IPS DF 6.9 (cell line): ENCODE data around the gene ZRANB3.

Source experiments
- DNase-seq: peaks from one replicate; pipeline ENCODE4 v3.0.0-alpha.2; 2013; ENCODE audit warnings: low read depth, low spot score
- H3K27ac ChIP-seq: one replicate; pipeline ENCODE4 v1.5.1; 2013; ENCODE audit warnings: low read length, control low read depth
- H3K27me3 ChIP-seq: 2 replicates; pipeline ENCODE4 v1.6.1; 2013; ENCODE audit warnings: mild to moderate bottlenecking, low read length; ENCODE audit not compliant: control insufficient read depth, insufficient read depth
- H3K36me3 ChIP-seq: 2 replicates; pipeline ENCODE4 v1.6.1; 2013; ENCODE audit warnings: low read length; ENCODE audit not compliant: control insufficient read depth, insufficient read depth
- H3K4me1 ChIP-seq: 2 replicates; pipeline ENCODE4 v1.6.1; 2013; ENCODE audit warnings: low read length; ENCODE audit not compliant: control insufficient read depth, insufficient read depth
- H3K4me3 ChIP-seq: 2 replicates; pipeline ENCODE4 v1.5.1; 2013; ENCODE audit warnings: mild to moderate bottlenecking, low read length
- H3K9me3 ChIP-seq: 2 replicates; pipeline ENCODE4 v1.6.1; 2013; ENCODE audit warnings: low read length, inconsistent platforms; ENCODE audit not compliant: control insufficient read depth, insufficient read depth
- WGBS: extraction: QIAGEN DNeasy Blood & Tissue Kit; methylation state at CpG from one replicate; pipeline ENCODE4 v1.1.7; 2013; ENCODE audit warnings: mixed read lengths, missing lambda C conversion rate; ENCODE audit not compliant: insufficient read length, insufficient coverage; 5-methylcytosine and 5-hydroxymethylcytosine counted together

ZRANB3 gene

GRCh38 chr2:135226961-135227360 lies 304.1 kb downstream of the ZRANB3 start:
- Histone ChIP-seq H3K27me3 (no peaks in the 10 kb centered on the region), H3K4me1 (no peaks in the 10 kb centered on the region), H3K4me3 (no peak overlapping the region), H3K27ac (no peak overlapping the region), H3K36me3 (no peaks in the 10 kb centered on the region), H3K9me3 (no peaks in the 10 kb centered on the region)
- no CpG with 5 or more reads among the region's 1 CpG for WGBS
- DNase-seq = no peak

DNA sequence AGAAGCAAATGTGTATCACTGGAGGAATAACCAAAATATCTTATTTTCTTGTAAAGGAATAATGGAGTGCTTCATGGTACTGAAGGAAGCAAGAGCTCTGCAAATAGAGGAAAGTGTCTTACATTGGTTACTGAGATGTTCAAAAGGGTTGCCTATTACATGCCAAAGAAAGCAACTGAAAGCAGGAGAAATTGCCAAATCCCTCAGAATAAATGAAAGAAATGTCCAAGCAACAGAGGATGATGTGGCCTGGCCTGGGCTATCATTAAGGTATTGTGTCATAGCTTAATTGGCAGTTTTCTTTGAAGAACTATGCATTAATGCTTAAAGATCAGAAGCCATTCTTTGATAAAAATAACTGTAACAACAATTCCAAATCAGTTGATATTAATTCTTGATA lies 305.2 kb downstream of the ZRANB3 start:
- no peaks in the 10 kb centered on the region for H3K36me3 ChIP-seq
- no peaks in the 10 kb centered on the region for H3K9me3 ChIP-seq
- no peaks in the 10 kb centered on the region for H3K27me3 ChIP-seq
- no peak overlapping the region for H3K27ac ChIP-seq
- no peak for DNase-seq
- no peak overlapping the region for H3K4me3 ChIP-seq
- H3K4me1 ChIP-seq = no peaks in the 10 kb centered on the region

- Histone ChIP-seq H3K36me3 (no peaks in the 10 kb centered on the region), H3K9me3 (no peaks in the 10 kb centered on the region), H3K4me1 (no peaks in the 10 kb centered on the region), H3K27me3 (no peaks in the 10 kb centered on the region), H3K4me3 (no peak overlapping the region), H3K27ac (no peak overlapping the region)
- no peak for DNase-seq
- no CpG with 5 or more reads among the region's 1 CpG for WGBS
Observed at GRCh38 chr2:135219226-135219625, 311.8 kb downstream of the ZRANB3 start.

DNA sequence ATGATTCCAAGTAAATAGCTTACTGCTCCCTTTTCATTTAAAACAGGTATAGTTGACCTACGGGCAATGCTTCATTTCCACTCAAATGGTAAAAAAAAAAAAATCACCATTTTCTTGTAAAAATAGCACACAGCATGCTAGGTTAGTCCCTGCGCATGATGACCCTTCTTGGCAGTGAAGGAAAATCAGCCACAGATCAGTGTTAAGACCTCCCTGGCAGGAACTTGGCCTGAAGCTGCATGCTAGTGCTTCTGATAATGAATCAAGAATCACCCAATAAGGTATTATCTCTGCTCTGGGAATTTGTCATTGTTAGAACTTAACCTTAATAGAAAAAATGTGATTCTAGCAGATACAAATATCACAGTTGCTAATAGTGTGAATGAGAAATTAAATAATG lies 312.6 kb downstream of the ZRANB3 start:
- H3K9me3 ChIP-seq = no peaks in the 10 kb centered on the region
- no peak overlapping the region for H3K27ac ChIP-seq
- no peaks in the 10 kb centered on the region for H3K4me1 ChIP-seq
- WGBS = no CpG with 5 or more reads among the region's 2 CpGs
- no peak for DNase-seq
- H3K36me3 ChIP-seq = no peaks in the 10 kb centered on the region
- H3K27me3 ChIP-seq = no peaks in the 10 kb centered on the region
- H3K4me3 ChIP-seq = no peak overlapping the region

GRCh38 chr2:135212757-135213156 lies 318.3 kb downstream of the ZRANB3 start:
- Histone ChIP-seq H3K4me1 (peaks cover 3% of the 10 kb centered on the region; the same call in 1 of the 2 replicates), H3K4me3 (no peak overlapping the region), H3K27ac (no peak overlapping the region), H3K27me3 (no peaks in the 10 kb centered on the region), H3K36me3 (no peaks in the 10 kb centered on the region), H3K9me3 (no peaks in the 10 kb centered on the region)
- DNase-seq = peak; percentile 11
- WGBS = no CpG with 5 or more reads among the region's 2 CpGs

DNA sequence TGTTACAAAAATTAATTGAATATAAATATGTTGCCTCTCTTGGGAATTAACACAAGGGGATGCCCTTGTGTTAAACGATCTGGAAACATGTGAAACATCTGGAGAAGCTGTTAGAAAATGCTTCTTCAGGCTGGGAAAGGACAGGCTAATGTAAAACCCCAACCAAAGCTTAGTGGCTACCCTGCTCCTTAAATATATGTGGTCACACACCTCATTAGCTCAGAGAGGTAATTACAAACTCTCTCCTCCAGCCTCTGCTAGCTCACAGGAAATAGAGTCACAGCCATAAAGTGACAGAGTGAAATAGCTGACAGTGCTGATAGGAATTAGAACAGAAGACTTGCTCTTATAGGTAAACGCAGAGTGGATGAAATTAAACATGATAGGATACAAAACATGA lies 323.0 kb downstream of the ZRANB3 start:
- Histone ChIP-seq H3K27me3 (no peaks in the 10 kb centered on the region), H3K9me3 (no peaks in the 10 kb centered on the region), H3K4me1 (peaks cover 3% of the 10 kb centered on the region; the same call in 1 of the 2 replicates), H3K27ac (no peak overlapping the region), H3K4me3 (no peak overlapping the region), H3K36me3 (no peaks in the 10 kb centered on the region)
- no CpG with 5 or more reads among the region's 2 CpGs for WGBS
- DNase-seq = no peak

DNA sequence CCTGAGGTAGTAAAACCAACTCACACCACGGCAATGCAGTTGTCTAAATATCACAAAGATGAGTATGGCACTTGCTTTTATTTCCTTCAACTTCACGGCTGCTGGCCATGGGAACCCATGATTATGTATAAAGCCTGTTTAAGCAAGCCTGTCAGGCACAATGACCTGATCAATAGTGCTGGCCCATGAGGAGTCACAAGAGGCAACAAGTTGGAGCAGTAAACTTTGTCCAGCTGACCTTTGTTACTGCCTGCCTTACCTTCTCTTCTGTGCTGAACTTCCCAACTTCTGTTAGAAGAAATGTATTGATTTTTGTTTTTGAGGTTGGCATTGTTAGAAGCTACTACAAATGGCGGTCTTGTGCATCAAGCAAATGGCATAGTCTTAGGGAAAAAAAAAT lies 327.1 kb downstream of the ZRANB3 start:
- WGBS = no CpG with 5 or more reads among the region's 3 CpGs
- H3K27ac ChIP-seq = no peak overlapping the region
- no peaks in the 10 kb centered on the region for H3K27me3 ChIP-seq
- H3K9me3 ChIP-seq = no peaks in the 10 kb centered on the region
- H3K4me1 ChIP-seq = no peaks in the 10 kb centered on the region
- no peak overlapping the region for H3K4me3 ChIP-seq
- no peaks in the 10 kb centered on the region for H3K36me3 ChIP-seq
- DNase-seq = no peak

DNA sequence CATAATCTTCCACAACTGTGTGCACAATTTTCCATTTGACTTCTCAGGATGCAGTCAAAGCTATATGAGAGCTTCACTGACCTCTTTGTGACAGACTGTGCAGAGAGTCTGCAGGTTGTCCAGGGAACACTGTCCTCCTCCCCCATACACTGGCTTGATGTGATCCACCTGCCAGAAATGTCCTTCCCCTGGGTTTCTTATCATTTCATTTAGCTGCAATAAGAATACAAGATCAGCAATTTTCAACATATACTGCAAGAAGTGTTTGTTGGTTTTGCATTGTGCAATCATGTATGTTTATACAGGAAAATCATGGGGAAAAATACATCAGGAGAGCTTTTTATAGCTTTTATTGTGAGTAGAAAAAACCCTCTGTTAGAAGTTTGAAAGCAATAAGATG lies 328.3 kb downstream of the ZRANB3 start:
- Histone ChIP-seq H3K27ac (no peak overlapping the region), H3K36me3 (no peaks in the 10 kb centered on the region), H3K4me1 (no peaks in the 10 kb centered on the region), H3K9me3 (no peaks in the 10 kb centered on the region), H3K27me3 (no peaks in the 10 kb centered on the region), H3K4me3 (no peak overlapping the region)
- no peak for DNase-seq

GRCh38 chr2:135198481-135198880 lies 332.5 kb downstream of the ZRANB3 start:
- no peaks in the 10 kb centered on the region for H3K36me3 ChIP-seq
- no peak for DNase-seq
- no peak overlapping the region for H3K4me3 ChIP-seq
- no peaks in the 10 kb centered on the region for H3K4me1 ChIP-seq
- no CpG with 5 or more reads among the region's 3 CpGs for WGBS
- H3K27ac ChIP-seq = no peak overlapping the region
- no peaks in the 10 kb centered on the region for H3K27me3 ChIP-seq
- H3K9me3 ChIP-seq = no peaks in the 10 kb centered on the region

DNA sequence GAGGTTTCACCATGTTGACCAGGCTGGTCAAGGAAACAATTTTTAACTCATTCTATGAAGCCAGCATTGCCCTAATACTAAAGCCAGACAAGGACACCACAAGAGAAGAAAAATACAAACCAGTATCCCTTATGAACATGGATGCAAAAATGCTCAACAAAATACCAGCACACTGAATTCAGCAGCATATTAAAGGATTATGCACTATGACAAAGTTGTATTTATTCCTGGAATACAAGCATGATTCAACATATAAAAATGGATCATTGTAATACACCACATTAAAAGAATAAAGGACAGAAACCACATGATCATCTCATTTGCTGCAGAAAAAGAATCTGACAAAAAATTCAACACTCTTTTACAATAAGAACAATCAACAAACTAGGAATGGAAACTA lies 340.2 kb downstream of the ZRANB3 start:
- H3K4me3 ChIP-seq = no peak overlapping the region
- H3K36me3 ChIP-seq = no peaks in the 10 kb centered on the region
- no peak overlapping the region for H3K27ac ChIP-seq
- H3K9me3 ChIP-seq = no peaks in the 10 kb centered on the region
- no peaks in the 10 kb centered on the region for H3K27me3 ChIP-seq
- H3K4me1 ChIP-seq = no peaks in the 10 kb centered on the region
- no peak for DNase-seq

DNA sequence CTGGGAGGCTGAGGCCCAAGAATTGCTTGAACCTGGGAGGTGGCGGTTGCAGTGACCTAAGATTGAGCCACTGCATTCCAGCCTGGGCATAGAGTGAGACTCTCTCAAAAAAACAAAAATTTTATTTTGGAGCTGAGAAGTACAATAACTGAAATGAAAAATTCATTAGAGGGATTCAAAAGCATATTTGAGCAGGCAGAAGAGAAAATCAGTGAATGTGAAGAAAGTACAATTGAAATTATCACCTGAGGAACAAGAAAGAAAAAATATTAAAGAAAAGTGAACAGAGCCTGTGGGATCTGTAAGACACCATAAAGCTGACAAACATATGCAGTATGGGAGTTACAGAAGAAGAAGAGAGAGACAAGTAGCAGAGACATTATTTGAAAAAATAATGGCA lies 341.9 kb downstream of the ZRANB3 start:
- Histone ChIP-seq H3K4me1 (no peaks in the 10 kb centered on the region), H3K9me3 (no peaks in the 10 kb centered on the region), H3K27me3 (no peaks in the 10 kb centered on the region), H3K36me3 (no peaks in the 10 kb centered on the region), H3K4me3 (no peak overlapping the region), H3K27ac (no peak overlapping the region)
- no CpG with 5 or more reads among the region's 1 CpG for WGBS
- no peak for DNase-seq
